Osteocyte (in vitro differentiated cells): ENCODE results near the gene CDR2. TPM values are rescaled to one million over a fixed set of nuclear protein-coding genes. Genes with fewer than 3 reads are reported as not detected.
A peak's percentile ranks its signal among the peaks of the same experiment; 100 is the strongest.

ENCODE experiments used
- DNase-seq: peaks from one replicate; pipeline ENCODE4 v3.0.0; 2021; ENCODE audit warnings: mixed read lengths; ENCODE audit not compliant: unreplicated experiment; ENCODE audit errors: extremely low spot score
- H3K27ac Mint-ChIP-seq: one replicate; pipeline ENCODE4 v1.8.0; 2021; ENCODE audit warnings: mild to moderate bottlenecking, mixed read lengths; ENCODE audit not compliant: unreplicated experiment
- H3K27me3 Mint-ChIP-seq: one replicate; pipeline ENCODE4 v1.8.0; 2021; ENCODE audit warnings: mixed read lengths; ENCODE audit not compliant: unreplicated experiment
- H3K36me3 Mint-ChIP-seq: one replicate; pipeline ENCODE4 v1.8.0; 2021; ENCODE audit warnings: mixed read lengths; ENCODE audit not compliant: unreplicated experiment
- H3K4me1 Mint-ChIP-seq: one replicate; pipeline ENCODE4 v1.8.0; 2021; ENCODE audit warnings: mixed read lengths; ENCODE audit not compliant: unreplicated experiment
- H3K4me3 Mint-ChIP-seq: one replicate; pipeline ENCODE4 v1.8.0; 2021; ENCODE audit warnings: mild to moderate bottlenecking, moderate library complexity, mixed read lengths; ENCODE audit not compliant: unreplicated experiment
- H3K9me3 Mint-ChIP-seq: one replicate; pipeline ENCODE4 v1.8.0; 2021; ENCODE audit warnings: mixed read lengths; ENCODE audit not compliant: unreplicated experiment
- CTCF ChIP-seq: fragments of 200-600 bp; sonication (generic); IDR thresholded peaks from 2 replicates; pipeline ENCODE4 v1.5.0; 2021; ENCODE audit warnings: antibody characterized with exemption, mild to moderate bottlenecking, moderate library complexity
- total RNA-seq: library from RNA; stranded (reverse); gene quantifications from 2 replicates; pipeline ENCODE4 v1.2.1, GENCODE V29; 2021

CDR2 gene
- total RNA-seq, 1 donor from 2014 or later, result 23.7 TPM

- H3K36me3 Mint-ChIP-seq, result peaks cover 25% of the 10 kb centered on the region
- H3K4me1 Mint-ChIP-seq, result peaks cover 52% of the 10 kb centered on the region
- H3K27me3 Mint-ChIP-seq, result no peaks in the 10 kb centered on the region
- no peak for DNase-seq
- H3K9me3 Mint-ChIP-seq, result peaks cover 3% of the 10 kb centered on the region
- H3K27ac Mint-ChIP-seq, result no peak overlapping the region
- no peak for TF ChIP-seq CTCF
- H3K4me3 Mint-ChIP-seq, result no peak overlapping the region
These were observed 8.0 kb downstream of the CDR2 start for GRCh38 chr16:22366371-22366770.

- TF ChIP-seq CTCF, result no peak
- H3K27me3 Mint-ChIP-seq, result no peaks in the 10 kb centered on the region
- H3K4me3 Mint-ChIP-seq, result no peak overlapping the region
- no peak overlapping the region for H3K27ac Mint-ChIP-seq
- peaks cover 31% of the 10 kb centered on the region for H3K36me3 Mint-ChIP-seq
- DNase-seq, result no peak
- H3K9me3 Mint-ChIP-seq, result peaks cover 3% of the 10 kb centered on the region
- peaks cover 31% of the 10 kb centered on the region for H3K4me1 Mint-ChIP-seq
These were observed 10.2 kb downstream of the CDR2 start for GRCh38 chr16:22364241-22364640.

- DNase-seq, result no peak
- Mint-ChIP-seq H3K27ac (no peak overlapping the region), H3K4me3 (no peak overlapping the region), H3K9me3 (peaks cover 2% of the 10 kb centered on the region), H3K36me3 (peaks cover 29% of the 10 kb centered on the region), H3K27me3 (no peaks in the 10 kb centered on the region), H3K4me1 (peaks cover 24% of the 10 kb centered on the region)
- no peak for TF ChIP-seq CTCF
These were observed 13.3 kb downstream of the CDR2 start for GRCh38 chr16:22360963-22361659.

- Mint-ChIP-seq H3K4me1 (peaks cover 14% of the 10 kb centered on the region), H3K27ac (peak overlapping the region; percentile 40), H3K9me3 (no peaks in the 10 kb centered on the region), H3K36me3 (peaks cover 23% of the 10 kb centered on the region), H3K4me3 (no peak overlapping the region), H3K27me3 (no peaks in the 10 kb centered on the region)
- no peak for TF ChIP-seq CTCF
- no peak for DNase-seq
These were observed 14.7 kb downstream of the CDR2 start for GRCh38 chr16:22359679-22360078.

DNA sequence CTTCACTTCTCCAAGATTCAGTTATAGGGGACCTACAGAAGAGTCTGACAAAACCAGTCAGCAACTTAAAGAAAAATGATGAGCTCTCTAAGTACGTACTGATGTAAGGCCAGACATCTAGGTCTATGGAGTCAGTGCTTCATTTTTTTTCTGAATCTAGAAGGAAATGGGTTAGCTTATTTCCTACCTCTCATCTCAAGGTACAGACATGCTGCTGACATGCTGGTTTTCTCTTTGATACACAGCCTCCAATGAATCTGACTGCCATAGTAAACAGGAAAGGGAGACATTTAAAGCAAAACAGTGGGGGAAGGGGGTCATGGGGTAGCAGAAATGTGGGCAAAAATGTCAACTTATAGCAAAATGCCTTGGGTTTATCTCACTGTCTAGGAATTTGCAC lies 16.4 kb downstream of the CDR2 start:
- Mint-ChIP-seq H3K27me3 (no peaks in the 10 kb centered on the region), H3K4me3 (no peak overlapping the region), H3K36me3 (peaks cover 13% of the 10 kb centered on the region), H3K9me3 (no peaks in the 10 kb centered on the region), H3K4me1 (peaks cover 29% of the 10 kb centered on the region), H3K27ac (peak overlapping the region; percentile 57)
- no peak for TF ChIP-seq CTCF
- DNase-seq, result no peak
